Dermis lymphatic vessel endothelial cell (primary cell): ENCODE data around the gene FHOD1. TPM values are rescaled to one million over a fixed set of nuclear protein-coding genes. Genes with fewer than 3 reads are reported as not detected.

ENCODE experiments used
- total RNA-seq: library from RNA; depleted of rRNA; stranded (reverse); fragments of >200 nt; gene quantifications from 2 replicates; pipeline ENCODE4 v1.2.1, GENCODE V29; 2014

The FHOD1 gene
- total RNA-seq = 11.9 and 14.4 TPM in 2 replicates

GRCh38 chr16:67247192-67248072 is at the start of gene FHOD1:
TSS of gene FHOD1 (minus strand) at chr16:67247481. CDS start at chr16:67247410, 71 bp downstream.

GRCh38 chr16:67279296-67280089 is 32.2 kb upstream of the FHOD1 start, which contains the start of gene PLEKHG4:
TSS of gene PLEKHG4 (plus strand) at chr16:67279532. CDS start at chr16:67280045, 513 bp downstream.

GRCh38 chr16:67248401-67249177 is 1.3 kb upstream of the FHOD1 start, which contains the start of gene SLC9A5:
TSS of gene SLC9A5 (plus strand) at chr16:67248979. CDS start at chr16:67249015, 36 bp downstream.

GRCh38 chr16:67226804-67227566 is 20.3 kb downstream of the FHOD1 start, which contains the start of gene TMEM208:
TSS of gene TMEM208 (plus strand) at chr16:67227130. CDS start at chr16:67227219, 89 bp downstream.

GRCh38 chr16:67199011-67199807 is 48.1 kb downstream of the FHOD1 start, which contains the start of gene ELMO3:
TSS of gene ELMO3 (plus strand) at chr16:67199131. CDS start at chr16:67199327, 196 bp downstream.

GRCh38 chr16:67191995-67192681 is 55.1 kb downstream of the FHOD1 start, which contains the start of gene E2F4:
TSS of gene E2F4 (plus strand) at chr16:67192155. CDS start at chr16:67192228, 73 bp downstream.

GRCh38 chr16:67190041-67190440 is 57.2 kb downstream of the FHOD1 start, which contains the start of gene EXOC3L1:
TSS of gene EXOC3L1 (minus strand) at chr16:67190136. CDS start at chr16:67189676, 460 bp downstream.

GRCh38 chr16:67183627-67184452 is 63.4 kb downstream of the FHOD1 start, which contains the start of gene MATCAP1:
TSS of gene MATCAP1 (minus strand) at chr16:67183963. CDS start at chr16:67180610, 3,353 bp downstream.

Other genes with a start within 250 kb of the FHOD1 start
- gene CBFB, start 218.3 kb downstream of the FHOD1 start, total RNA-seq = 47.6 and 71.9 TPM in 2 replicates
- gene PHAF1, start 137.5 kb downstream of the FHOD1 start, total RNA-seq = 10.0 and 11.8 TPM in 2 replicates
- 4.0 and 8.0 TPM in 2 replicates for gene B3GNT9, start 96.5 kb downstream of the FHOD1 start, total RNA-seq
- gene TRADD, start 87.6 kb downstream of the FHOD1 start, total RNA-seq = 14.0 and 20.4 TPM in 2 replicates
- gene FBXL8, start 87.5 kb downstream of the FHOD1 start, total RNA-seq = 5.6 and 6.1 TPM in 2 replicates
- gene HSF4, start 82.7 kb downstream of the FHOD1 start, total RNA-seq = 0.54 and 1.1 TPM in 2 replicates
- gene NOL3, start 76.9 kb downstream of the FHOD1 start, total RNA-seq = 4.0 and 4.9 TPM in 2 replicates
- gene MATCAP1, start 63.5 kb downstream of the FHOD1 start, total RNA-seq = 4.6 and 8.7 TPM in 2 replicates
- gene EXOC3L1, start 57.3 kb downstream of the FHOD1 start, total RNA-seq = 47.2 and 80.1 TPM in 2 replicates
- gene E2F4, start 55.3 kb downstream of the FHOD1 start, total RNA-seq = 46.4 and 62.6 TPM in 2 replicates
- gene ELMO3, start 48.4 kb downstream of the FHOD1 start, total RNA-seq = 0.65 and 0.86 TPM in 2 replicates
- 25.7 and 27.7 TPM in 2 replicates for gene TMEM208, start 20.4 kb downstream of the FHOD1 start, total RNA-seq
- 0.33 and 0.34 TPM in 2 replicates for gene SLC9A5, start 1.5 kb upstream of the FHOD1 start, total RNA-seq
- 7.5 and 9.8 TPM in 2 replicates for gene PLEKHG4, start 32.1 kb upstream of the FHOD1 start, total RNA-seq
- gene KCTD19, start 79.3 kb upstream of the FHOD1 start, total RNA-seq = not detected in 2 replicates
- gene LRRC36, start 79.3 kb upstream of the FHOD1 start, total RNA-seq = 0.11 TPM in 1 of 2 replicates, not detected in the other
- gene TPPP3, start 146.0 kb upstream of the FHOD1 start, total RNA-seq = 0.09 and 0.11 TPM in 2 replicates
- gene ZDHHC1, start 169.0 kb upstream of the FHOD1 start, total RNA-seq = 4.2 and 6.0 TPM in 2 replicates
- 0.09 TPM in 1 of 2 replicates, not detected in the other for gene HSD11B2, start 183.6 kb upstream of the FHOD1 start, total RNA-seq
- 84.4 and 95.4 TPM in 2 replicates for gene ATP6V0D1, start 233.7 kb upstream of the FHOD1 start, total RNA-seq
- gene AGRP, start 236.1 kb upstream of the FHOD1 start, total RNA-seq = not detected in 2 replicates